HG02798 (cell line): ENCODE data around the gene CACHD1.

Experiments
- ATAC-seq: cut with Tn5 transposase; IDR thresholded peaks from one replicate; pipeline ENCODE4 v1.9.1; 2021; ENCODE audit warnings: mild to moderate bottlenecking; ENCODE audit not compliant: unreplicated experiment, poor library complexity

The CACHD1 gene

DNA sequence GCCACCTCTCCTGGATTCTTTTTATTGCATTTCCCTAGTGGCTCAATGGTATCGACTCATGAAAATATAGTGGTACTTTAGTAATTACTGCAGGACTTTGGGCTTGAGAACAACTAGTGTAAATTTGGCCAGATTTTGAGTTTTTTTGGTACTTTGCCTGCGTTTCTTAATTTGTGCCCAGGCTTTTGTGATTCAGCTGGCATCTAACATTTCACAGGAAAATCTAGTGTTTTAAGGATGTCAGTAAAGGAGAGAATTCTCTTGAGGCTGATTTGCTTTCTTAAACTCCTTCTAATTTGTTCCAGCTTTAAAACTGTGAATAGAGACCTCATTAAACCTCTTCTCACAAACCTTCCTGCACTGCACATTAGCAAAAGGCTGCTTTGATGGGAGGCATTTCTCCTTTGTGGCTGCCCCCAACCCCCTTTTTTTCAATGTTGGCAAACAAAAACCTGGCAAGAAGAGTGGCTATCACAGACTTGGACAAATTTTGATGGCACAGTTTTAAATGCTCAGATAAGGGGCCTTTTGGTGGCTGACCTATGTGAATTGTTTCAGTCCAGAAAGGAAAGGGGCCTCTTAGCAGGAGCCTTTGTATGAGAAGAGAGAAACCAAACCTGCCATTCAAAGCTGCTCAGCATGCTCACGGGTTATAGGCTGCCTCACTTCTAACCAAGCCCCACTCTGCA lies 161.6 kb downstream of the CACHD1 start:
- no peak for ATAC-seq

DNA sequence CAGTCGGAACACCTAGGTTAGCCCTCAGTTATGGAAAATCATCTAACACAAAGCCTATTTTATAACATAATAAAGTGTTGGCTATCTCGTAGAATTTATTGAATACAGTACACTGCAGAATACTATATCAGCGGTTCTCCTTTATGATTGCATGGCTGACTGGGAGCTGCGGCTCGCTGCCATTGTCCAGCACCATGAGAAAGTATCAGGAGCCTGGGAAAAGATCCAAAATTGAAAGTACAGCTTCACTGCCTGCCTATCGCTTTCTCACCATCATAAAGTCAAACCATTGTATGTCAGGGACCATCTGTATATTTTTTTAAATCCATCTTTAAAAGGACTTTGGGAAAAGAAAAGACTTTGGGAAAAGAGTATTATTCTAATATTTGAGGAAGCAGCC lies 163.0 kb downstream of the CACHD1 start:
- ATAC-seq, result no peak

DNA sequence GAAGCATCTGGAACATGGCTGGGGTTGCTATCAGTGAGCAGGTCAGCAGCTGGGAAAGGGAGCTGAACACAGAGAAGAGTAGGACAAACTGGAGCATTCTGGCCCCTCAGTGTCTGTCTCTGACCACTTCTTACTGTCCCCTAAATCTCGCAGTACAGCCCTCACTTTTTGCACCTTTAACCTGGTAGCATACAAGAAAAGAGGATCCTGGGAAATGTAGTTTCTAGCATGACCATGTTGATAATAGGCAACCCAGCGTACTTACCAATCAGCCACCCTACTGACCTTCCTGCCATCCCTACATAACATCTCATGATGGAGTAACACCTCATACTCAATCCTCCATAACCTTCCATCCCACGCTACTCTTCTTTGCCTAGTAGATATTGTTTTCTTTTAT lies 175.8 kb downstream of the CACHD1 start:
- no peak for ATAC-seq

DNA sequence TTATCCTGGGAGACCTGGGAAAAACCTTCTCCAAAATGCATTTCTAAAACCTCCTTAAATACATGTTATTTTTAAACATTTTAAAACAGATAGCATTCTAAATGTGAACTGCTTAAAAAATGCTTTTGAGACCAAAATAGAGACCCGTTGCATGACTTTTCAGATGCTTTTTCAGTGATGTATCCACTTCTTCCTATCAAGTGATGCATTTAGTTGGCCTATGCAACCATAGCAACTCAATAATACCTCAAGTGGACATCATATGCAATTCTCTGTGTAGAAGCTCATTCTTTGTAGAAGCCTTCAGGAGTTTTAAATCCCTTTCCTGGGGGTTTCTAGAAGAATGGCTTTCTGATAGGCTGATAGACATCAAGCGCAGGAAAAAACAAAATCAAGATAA lies 180.5 kb downstream of the CACHD1 start:
- ATAC-seq, result no peak

DNA sequence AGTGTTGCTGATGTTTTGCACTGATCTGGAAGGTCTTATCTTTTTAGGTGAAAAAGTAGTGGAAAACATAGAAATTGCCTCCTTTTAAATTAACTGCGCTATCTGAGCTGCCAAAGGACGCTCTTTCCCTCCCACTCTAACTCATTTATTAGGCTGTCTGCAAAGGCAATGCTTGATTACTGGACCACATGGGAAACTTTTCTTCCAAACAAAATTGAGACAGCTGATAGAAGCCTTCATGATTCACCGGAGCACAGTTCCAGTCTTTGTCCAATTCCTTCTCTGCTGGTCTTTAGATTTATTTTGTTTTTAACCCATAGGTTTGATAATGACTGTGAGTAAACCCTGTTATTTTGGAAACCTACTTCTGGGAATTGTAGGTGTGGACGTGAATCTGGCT lies 181.9 kb downstream of the CACHD1 start:
- no peak for ATAC-seq

DNA sequence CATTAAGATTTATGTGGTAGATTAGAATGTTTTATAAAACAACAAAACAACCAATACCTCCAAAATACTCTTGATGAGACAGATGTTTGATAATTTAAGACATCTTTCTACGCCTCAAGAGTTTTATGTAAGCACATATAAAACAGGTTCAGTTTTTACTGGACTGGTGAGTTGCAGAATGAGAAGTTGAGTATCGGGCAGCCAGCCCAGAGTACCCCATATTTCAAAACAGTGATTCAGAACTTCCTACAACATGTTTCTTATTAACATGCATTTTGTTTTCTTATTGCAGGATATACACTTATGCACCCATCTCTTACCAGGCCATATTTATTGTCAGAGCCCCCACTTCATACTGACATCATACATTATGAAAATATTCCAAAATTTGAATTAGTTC lies 183.5 kb downstream of the CACHD1 start:
- ATAC-seq, result no peak

DNA sequence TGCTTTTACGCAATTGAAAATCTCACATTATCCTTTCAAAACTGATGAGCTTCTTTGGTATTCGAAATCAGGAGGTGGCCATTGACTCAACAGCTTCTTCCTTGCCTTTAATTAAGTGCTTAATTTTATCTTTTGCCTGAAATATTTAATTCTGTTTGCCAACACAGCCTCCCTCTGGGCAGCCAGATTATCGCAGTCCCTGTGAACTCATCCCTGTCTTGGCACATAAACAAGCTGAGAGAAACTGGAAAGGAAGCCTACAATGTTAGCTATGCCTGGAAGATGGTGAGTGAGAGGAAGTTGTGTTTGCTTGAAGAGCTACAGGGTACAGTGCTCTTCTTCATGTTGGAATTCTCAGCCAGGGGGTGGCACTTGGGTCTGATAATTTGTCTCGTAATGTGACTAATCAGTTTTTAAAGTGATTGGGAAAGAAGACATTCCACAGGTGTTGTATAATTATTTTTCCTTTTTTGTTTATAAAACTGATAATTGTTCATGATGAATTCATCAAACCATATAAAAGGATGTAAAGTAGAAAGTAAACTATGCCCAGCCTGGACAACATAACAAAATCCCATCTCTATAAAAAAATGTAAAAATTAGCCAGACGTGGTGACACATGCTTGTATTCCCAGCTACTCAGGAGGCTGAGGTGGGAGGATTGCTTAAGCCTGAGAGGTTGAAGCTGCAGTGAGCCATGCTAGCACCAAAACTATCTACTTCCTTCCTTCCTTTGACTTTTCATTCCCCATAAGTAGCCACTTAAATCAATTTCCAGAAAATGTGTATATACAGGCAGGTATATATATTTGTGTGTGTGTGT lies 184.8 kb downstream of the CACHD1 start:
- ATAC-seq, result no peak

DNA sequence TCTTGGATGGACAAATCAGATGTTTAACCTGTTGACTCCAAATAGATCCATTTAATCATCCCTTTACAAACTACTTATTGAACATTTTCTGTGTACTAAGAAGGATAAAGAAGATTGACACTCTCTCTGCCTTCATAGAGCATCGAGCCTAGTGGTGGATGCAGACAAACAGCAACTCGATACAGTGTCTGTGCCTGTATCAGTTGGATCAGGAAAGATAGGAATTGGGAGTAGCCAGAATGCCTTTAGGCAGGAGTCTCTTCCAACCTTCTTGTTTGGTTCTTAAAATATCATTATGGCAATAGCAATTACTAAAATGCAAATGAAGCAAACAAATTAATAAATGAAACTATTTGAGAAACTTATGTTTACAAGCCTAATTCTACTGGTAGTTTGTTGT lies 185.9 kb downstream of the CACHD1 start:
- no peak for ATAC-seq

DNA sequence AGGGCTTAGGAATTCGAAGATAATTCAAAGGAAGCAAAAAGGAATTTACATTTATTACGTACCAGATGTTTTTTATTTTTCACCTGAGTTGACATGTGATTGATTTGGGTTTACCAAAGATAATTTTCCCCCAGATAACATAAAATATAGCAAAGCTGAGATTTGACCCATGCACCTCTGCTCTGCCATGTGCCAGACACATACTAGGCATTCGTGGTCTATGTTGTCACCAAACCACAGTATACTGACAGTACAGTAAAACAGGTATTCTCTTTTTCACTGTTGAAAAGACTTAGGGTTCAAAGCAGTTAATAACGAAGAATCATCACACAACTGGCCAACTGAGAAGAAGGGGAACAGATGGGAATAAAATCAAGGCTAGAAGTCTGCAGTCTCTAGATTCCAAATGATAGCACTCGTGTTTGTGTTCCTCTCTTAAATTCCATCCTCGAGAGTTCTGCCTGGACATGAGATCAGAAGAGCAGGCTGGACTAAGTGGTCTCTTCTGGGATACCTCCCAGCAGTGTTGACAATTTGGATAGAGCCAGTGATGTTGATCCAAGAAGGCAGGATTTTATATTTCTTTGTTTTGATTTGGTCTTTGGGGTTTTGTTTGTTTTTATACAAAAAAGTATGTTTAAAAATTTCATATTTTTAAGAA lies 189.7 kb downstream of the CACHD1 start:
- ATAC-seq, result no peak

DNA sequence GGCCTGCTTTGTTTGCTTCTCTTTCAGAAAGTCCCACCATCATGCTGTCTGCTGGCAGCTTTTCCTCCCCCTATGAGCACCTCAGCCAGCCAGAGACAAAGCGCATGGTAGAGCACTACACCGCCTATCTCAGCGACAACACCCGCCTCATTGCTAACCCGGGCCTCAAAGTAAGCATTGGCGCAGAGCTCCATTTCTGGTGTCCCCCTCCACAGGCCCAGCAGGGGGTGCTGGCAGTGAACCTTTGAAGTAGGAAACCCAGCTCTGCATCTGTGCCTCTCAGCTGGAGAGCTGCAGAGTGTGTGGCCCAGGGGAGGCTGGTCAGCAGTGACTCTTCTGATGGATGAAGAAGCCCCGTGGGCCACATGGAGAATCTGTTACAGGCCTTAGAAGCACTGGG lies 193.7 kb downstream of the CACHD1 start:
- no peak for ATAC-seq

DNA sequence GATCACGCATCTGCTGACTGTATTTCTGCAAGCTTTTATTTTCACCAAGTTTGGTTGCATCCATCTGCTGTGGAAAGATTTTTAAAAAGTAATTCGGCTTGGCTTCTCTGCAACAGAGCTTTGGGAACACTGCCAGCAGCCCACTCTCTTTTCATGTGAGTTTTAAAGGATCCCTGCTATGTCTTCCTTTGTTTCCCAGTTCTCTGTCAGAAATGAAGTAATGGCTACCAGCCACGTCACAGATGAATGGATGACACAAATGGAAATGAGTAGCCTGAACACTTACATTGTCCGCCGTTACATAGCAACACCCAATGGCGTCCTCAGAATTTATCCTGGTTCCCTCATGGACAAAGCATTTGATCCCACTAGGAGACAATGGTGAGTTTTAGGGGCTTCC lies 194.4 kb downstream of the CACHD1 start:
- no peak for ATAC-seq

DNA sequence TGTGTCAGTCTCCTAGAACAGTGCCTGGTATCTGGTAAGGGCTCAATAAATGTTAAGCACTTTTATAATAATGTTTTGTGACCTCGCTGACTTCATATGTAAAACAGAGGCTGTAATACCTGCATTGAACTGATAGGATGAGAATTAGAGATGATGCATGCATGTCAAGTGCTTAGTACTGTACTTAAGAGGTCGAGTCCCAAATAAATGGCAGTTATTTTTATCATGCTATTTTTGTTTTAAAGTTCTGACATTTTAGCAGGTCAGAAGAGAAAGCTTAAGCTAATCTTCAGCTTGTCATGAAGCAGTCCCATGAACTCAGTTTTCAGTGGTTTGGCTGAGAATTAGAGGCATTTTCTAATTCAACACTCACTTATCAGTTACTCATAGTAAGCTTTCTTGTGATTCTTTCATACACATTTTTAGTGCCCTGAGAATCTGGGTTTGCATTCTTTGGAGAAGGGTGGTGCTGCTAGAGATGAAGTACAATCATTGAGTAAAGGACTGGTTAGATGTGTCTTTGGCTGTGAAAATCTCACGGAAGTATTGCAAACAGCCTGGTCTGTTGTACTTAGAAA lies 199.3 kb downstream of the CACHD1 start:
- ATAC-seq, result no peak

DNA sequence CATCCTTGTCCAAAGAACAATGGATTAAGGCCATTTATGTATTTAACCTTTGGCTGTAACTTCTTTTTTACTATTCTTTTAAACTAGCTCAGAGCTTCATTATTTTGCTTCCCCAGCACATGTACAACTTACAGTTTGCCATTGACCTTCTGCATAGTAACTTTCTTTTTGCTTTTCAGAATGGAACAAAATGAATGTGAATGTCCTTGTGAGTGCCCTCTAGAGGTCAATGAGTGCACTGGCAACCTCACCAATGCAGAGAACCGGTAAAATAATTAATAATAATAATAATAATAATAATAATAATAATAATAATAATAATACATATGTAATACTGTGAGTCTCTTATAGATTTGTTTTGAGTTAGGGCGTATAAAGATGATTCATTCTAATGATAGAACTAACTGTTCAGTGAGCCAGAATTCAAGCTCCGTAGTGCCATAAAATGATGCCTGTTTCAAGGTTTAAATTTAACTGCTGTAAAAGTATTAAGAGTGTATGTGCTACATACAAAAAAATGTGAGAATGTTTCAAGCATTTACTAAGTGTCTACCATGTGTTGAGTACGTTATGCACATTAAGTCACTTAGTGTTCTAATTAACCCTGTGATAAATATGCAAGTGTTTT lies 205.9 kb downstream of the CACHD1 start:
- peak; percentile 45 for ATAC-seq

DNA sequence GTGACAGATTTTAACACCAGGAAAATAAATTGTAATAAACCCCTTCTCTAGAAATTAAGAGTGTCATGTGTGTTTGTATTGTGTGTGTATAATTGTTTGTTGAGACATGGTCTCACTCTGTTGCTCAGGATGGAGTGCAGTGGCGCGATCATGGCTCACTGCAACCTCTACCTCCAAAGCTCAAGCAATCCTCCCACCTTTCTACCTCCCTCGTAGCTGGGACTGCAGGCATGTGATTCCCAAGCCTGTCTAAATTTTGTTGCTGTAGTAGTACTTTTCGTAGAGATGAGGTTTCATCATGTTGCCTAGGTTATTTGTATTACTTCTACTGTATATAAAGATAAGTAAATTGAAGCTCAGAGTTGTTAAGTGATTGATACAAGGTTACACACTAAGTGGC lies 206.5 kb downstream of the CACHD1 start:
- ATAC-seq, result no peak

DNA sequence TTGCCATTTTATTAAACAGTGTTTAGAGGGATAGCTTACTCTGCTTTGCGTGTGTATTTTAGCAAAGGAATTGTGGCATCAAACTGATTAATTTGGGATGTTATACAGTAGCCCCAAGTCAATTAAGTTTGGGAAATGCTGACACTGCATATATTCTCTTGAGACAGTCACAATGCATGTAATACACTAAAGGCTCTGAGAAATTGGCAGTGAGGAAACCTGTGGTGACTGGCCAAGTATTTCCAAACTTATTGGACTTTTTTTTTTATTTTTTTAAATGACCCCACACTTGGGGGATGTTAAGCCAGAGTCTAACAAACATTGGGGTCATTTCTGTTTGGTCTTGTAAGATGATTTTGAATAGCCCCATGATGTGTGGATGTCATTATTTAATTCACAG lies 207.6 kb downstream of the CACHD1 start:
- no peak for ATAC-seq

DNA sequence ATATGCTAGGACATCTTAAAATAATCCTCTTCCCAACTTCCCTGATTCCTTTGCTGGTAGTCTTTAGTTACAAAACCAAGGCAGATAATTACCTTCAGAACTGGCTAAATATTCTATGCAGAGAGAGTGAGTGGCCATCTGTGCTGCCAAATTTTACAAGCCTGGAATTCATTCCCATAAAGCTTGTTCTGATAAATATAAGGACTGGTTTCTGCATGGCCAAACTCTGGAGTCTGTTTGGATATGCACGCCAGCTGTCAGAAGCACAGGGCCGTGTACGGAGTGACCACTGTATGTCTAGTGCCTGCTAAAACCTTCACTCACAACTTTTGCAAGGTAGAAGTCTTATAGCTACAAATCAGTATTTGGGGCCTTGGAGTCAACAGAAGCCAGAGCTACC lies 208.4 kb downstream of the CACHD1 start:
- ATAC-seq, result no peak

DNA sequence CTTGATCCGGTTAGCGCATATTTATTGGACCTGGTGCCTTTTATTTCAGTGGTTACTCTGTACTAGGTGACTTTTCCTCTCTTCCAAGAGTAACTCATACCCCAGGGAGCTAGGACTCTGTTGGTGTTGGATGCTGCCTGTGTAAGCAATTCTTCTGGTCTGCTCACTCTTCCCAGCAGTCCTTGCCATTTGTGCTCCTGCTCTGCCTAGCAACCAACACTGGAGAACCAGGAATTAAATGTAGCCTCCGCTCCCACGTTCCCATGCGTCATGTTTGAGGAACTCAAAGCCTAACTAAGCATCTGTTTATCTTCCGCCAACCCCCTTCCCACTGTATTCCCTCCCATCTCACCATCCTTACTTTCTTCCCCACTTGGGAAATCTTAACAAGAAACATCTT lies 209.2 kb downstream of the CACHD1 start:
- ATAC-seq, result no peak

DNA sequence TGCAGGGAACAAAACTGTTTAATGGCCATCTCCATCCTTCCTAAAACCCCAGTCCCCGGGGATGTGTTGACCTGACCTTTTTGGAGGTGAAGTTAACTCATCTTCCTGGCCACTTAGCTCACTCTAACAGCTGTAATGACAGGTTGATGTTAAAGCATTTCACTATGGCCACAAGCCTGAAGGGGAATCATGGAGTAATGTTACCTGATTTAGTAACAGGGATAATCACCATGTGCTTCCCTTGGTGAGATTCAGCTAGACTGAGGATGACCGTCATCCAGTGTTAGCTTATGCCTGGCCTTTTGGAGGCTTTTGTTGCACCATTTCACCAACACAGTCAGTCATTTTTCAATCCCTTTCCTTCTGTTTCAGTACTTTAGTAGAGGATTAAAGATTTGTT lies 210.7 kb downstream of the CACHD1 start:
- no peak for ATAC-seq

DNA sequence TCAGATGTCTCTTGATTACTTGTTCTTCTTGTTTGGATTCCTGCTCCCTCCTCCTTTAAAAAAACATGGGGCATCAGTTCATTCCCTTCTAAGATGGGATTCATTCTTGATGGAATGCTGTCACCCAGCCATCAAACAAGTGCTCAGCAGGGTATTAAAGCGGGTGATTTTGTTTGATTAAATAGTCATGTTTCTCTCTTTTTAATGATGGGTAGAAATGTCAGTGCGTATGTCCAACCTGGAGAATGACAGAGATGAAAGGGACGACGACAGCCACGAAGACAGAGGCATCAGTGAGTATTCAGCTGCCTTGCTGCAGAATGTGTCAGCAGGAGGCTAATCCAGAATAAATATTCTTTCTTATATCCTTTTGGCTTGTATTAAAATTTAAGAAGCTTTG lies 211.1 kb downstream of the CACHD1 start:
- no peak for ATAC-seq

DNA sequence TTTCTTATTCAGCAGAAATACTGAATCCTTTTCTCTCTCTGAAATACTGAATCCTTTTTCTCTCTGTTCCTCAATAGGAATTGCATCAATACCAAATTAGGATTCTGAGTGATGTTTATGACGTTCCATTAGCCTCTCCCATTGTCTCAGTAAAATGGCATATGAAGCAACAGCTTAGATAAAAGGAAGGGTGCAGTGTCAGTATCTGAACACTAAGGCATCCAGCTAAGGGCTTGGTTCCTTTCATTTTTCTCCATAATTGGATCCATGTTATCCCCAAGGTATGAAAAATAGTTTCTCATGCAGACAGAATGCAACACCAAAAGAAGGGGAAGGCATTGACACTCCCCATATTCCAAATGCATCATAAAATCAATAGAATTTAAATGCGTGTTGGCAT lies 213.5 kb downstream of the CACHD1 start:
- no peak for ATAC-seq

DNA sequence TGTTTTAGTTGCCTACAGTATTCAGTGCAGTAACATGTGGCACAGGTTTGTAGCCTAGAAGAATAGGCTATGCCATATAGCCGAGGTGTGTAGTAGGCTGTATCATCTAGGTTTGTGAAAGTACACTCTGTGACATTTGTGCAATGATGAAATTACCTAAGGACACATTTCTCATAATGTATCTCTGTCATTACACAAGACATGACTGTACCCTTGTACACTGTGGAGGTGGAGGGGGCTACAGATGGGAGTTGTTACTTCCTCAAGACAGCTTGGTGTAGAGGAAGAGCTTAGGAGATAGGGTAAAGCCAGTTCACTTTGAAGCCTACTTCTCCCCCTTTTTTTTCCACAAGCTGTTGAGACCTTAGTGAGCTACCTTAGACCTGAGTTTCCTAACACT lies 215.3 kb downstream of the CACHD1 start:
- no peak for ATAC-seq
